ENCODE results near the gene CATSPERD. TPM values are rescaled to one million over a fixed set of nuclear protein-coding genes. Genes with fewer than 3 reads are reported as not detected.

Gene CATSPERD
- polyA plus RNA-seq, 2 of the 4 experiments (the other 2 are of a cell fraction), result 0.03 TPM; not detected in 1

DNA sequence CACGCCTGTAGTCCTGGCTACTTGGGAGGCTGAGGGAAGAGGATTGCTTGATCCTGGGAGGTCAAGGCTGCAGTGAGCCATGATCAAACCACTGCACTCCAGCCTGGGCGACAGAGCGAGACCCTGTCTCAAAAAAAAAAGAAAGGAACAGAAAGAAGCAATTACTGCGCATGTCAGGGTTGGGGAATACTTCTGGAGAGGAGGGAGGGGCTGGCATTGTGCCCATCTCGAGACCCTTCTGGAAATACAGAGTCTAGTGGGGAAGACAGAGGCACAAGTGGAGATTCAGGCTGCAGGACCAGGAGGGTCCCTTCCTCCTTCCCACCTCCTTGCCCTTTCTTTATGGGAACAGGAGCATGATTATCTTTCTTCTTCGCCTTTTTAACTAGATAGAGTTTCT is 33.3 kb downstream of the CATSPERD start (continued):
- TF ChIP-seq, protein P1, sequence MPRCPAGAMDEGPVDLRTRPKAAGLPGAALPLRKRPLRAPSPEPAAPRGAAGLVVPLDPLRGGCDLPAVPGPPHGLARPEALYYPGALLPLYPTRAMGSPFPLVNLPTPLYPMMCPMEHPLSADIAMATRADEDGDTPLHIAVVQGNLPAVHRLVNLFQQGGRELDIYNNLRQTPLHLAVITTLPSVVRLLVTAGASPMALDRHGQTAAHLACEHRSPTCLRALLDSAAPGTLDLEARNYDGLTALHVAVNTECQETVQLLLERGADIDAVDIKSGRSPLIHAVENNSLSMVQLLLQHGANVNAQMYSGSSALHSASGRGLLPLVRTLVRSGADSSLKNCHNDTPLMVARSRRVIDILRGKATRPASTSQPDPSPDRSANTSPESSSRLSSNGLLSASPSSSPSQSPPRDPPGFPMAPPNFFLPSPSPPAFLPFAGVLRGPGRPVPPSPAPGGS (IDR thresholded peaks at IDR 0.05), result no peak
- TF ChIP-seq JUN (IDR thresholded peaks at IDR 0.05) (no peak), RNF2 (IDR thresholded peaks at IDR 0.05; ENCODE audit: borderline replicate concordance, low read depth) (no peak), CBX8 (IDR thresholded peaks at IDR 0.05) (no peak), PHF8 (IDR thresholded peaks at IDR 0.05; ENCODE audit: borderline replicate concordance, low read depth) (no peak), MAZ (IDR thresholded peaks at IDR 0.05; ENCODE audit: borderline replicate concordance, low read depth, low read length) (no peak)
- TF ChIP-seq, protein P2, sequence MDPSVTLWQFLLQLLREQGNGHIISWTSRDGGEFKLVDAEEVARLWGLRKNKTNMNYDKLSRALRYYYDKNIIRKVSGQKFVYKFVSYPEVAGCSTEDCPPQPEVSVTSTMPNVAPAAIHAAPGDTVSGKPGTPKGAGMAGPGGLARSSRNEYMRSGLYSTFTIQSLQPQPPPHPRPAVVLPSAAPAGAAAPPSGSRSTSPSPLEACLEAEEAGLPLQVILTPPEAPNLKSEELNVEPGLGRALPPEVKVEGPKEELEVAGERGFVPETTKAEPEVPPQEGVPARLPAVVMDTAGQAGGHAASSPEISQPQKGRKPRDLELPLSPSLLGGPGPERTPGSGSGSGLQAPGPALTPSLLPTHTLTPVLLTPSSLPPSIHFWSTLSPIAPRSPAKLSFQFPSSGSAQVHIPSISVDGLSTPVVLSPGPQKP (IDR thresholded peaks at IDR 0.05; ENCODE audit: low read depth, low read length), result no peak

DNA sequence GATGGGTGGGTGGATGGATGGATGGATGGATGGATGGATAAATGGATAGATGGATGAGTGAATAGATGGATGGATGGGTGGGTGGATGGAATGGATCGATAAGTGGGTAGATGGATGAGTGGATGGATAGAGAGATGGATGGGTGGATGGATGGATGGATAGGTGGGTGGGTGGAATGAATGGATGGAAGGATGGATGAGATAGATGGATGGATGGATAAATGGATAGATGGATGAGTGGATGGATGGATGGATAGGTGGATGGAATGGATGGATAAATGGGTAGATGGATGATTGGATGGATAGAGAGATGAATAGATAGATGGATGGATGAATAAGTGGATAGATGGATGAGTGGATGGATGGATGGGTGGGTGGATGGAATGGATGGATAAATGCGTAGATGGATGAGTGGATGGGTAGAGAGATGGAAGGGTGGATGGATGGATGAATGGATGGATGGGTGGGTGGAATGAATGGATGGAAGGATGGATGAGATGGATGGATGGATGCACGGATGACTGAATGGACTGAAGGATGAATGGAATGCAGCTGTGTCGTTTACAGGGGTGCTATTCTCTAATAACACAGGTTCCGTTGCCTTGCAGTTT is 42.3 kb downstream of the CATSPERD start:
- DNase-seq (ENCODE audit: low read depth in 1 of 2, low spot score in 1 of 2) (no peak), ATAC-seq (no peak), FAIRE-seq (no peak)
- 56% methylated on average over 5 of the region's 5 CpGs for WGBS (ENCODE audit: missing lambda C conversion rate)
- H3K4me1 ChIP-seq, result no peaks in the 10 kb centered on the region
- H3K4me2 ChIP-seq, result no peak overlapping the region
- no peaks in the 10 kb centered on the region for H3K9me3 ChIP-seq
- no peak overlapping the region for H3K4me3 ChIP-seq
- POLR2A ChIA-PET, result no interaction called here
- TF ChIP-seq GATA3 (IDR thresholded peaks at IDR 0.05; ENCODE audit: borderline replicate concordance) (no peak), EP300 (IDR thresholded peaks at IDR 0.05) (no peak), KDM1A (IDR thresholded peaks at IDR 0.05; ENCODE audit: low read depth) (no peak), CBX2 (IDR thresholded peaks at IDR 0.05; ENCODE audit: borderline replicate concordance, low read depth) (no peak), BHLHE40 (IDR thresholded peaks at IDR 0.05; ENCODE audit: low read depth, low read length) (no peak), ZC3H11A (IDR thresholded peaks at IDR 0.05) (no peak), NR3C1 (IDR thresholded peaks at IDR 0.05) (no peak), CHD2 (IDR thresholded peaks at IDR 0.05; ENCODE audit: low read length, partially characterized antibody) (no peak), NPAS2 (CRISPR knock-in tag; IDR thresholded peaks at IDR 0.05; ENCODE audit: borderline replicate concordance) (no peak), FOXS1 (CRISPR knock-in tag; IDR thresholded peaks at IDR 0.05) (no peak), CBX8 (IDR thresholded peaks at IDR 0.05) (no peak), RFX5 (IDR thresholded peaks at IDR 0.05) (no peak), CHD4 (IDR thresholded peaks at IDR 0.05; ENCODE audit: borderline replicate concordance) (no peak), ZSCAN20 (CRISPR knock-in tag; IDR thresholded peaks at IDR 0.05) (no peak)
- TF ChIP-seq, protein P3, sequence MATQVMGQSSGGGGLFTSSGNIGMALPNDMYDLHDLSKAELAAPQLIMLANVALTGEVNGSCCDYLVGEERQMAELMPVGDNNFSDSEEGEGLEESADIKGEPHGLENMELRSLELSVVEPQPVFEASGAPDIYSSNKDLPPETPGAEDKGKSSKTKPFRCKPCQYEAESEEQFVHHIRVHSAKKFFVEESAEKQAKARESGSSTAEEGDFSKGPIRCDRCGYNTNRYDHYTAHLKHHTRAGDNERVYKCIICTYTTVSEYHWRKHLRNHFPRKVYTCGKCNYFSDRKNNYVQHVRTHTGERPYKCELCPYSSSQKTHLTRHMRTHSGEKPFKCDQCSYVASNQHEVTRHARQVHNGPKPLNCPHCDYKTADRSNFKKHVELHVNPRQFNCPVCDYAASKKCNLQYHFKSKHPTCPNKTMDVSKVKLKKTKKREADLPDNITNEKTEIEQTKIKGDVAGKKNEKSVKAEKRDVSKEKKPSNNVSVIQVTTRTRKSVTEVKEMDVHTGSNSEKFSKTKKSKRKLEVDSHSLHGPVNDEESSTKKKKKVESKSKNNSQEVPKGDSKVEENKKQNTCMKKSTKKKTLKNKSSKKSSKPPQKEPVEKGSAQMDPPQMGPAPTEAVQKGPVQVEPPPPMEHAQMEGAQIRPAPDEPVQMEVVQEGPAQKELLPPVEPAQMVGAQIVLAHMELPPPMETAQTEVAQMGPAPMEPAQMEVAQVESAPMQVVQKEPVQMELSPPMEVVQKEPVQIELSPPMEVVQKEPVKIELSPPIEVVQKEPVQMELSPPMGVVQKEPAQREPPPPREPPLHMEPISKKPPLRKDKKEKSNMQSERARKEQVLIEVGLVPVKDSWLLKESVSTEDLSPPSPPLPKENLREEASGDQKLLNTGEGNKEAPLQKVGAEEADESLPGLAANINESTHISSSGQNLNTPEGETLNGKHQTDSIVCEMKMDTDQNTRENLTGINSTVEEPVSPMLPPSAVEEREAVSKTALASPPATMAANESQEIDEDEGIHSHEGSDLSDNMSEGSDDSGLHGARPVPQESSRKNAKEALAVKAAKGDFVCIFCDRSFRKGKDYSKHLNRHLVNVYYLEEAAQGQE (IDR thresholded peaks at IDR 0.05), result no peak
- TF ChIP-seq, protein P4, sequence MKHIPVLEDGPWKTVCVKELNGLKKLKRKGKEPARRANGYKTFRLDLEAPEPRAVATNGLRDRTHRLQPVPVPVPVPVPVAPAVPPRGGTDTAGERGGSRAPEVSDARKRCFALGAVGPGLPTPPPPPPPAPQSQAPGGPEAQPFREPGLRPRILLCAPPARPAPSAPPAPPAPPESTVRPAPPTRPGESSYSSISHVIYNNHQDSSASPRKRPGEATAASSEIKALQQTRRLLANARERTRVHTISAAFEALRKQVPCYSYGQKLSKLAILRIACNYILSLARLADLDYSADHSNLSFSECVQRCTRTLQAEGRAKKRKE (CRISPR knock-in tag; IDR thresholded peaks at IDR 0.05; ENCODE audit: low read depth), result no peak
- TF ChIP-seq, protein P5, sequence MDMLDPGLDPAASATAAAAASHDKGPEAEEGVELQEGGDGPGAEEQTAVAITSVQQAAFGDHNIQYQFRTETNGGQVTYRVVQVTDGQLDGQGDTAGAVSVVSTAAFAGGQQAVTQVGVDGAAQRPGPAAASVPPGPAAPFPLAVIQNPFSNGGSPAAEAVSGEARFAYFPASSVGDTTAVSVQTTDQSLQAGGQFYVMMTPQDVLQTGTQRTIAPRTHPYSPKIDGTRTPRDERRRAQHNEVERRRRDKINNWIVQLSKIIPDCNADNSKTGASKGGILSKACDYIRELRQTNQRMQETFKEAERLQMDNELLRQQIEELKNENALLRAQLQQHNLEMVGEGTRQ (IDR thresholded peaks at IDR 0.05), result no peak
- H3K27ac ChIP-seq, result no peak overlapping the region
- CTCF ChIA-PET, result no interaction called here

Data from A549 (cell line).